Neuronal stem cell (in vitro differentiated cells): ENCODE results near the gene UBE2Z.
A peak's percentile ranks its signal among the peaks of the same experiment; 100 is the strongest.

Experiments used
- DNase-seq: peaks from one replicate; pipeline ENCODE4 v3.0.0-alpha.2; 2013; ENCODE audit warnings: low spot score
- H2AFZ ChIP-seq: one replicate; pipeline ENCODE4 v1.6.1; 2013; ENCODE audit warnings: mild to moderate bottlenecking, low read length, inconsistent platforms
- H2AK5ac ChIP-seq: 2 replicates; pipeline ENCODE4 v1.6.1; 2013; ENCODE audit warnings: low read depth, mild to moderate bottlenecking, inconsistent platforms, low read length, moderate library complexity, mixed read lengths
- H2BK120ac ChIP-seq: 2 replicates; pipeline ENCODE4 v1.6.1; 2013; ENCODE audit warnings: low read depth, mild to moderate bottlenecking, inconsistent platforms, low read length, moderate library complexity, mixed read lengths
- H2BK12ac ChIP-seq: one replicate; pipeline ENCODE4 v1.6.1; 2013; ENCODE audit warnings: low read length, inconsistent platforms
- H2BK15ac ChIP-seq: 2 replicates; pipeline ENCODE4 v1.6.1; 2013; ENCODE audit warnings: mild to moderate bottlenecking, low read length, inconsistent platforms, mixed read lengths
- H2BK5ac ChIP-seq: one replicate; pipeline ENCODE4 v1.6.1; 2013; ENCODE audit warnings: inconsistent platforms, mild to moderate bottlenecking, low read length, moderate library complexity
- H3K14ac ChIP-seq: one replicate; pipeline ENCODE4 v1.6.1; 2013; ENCODE audit warnings: low read length, inconsistent platforms
- H3K18ac ChIP-seq: 2 replicates; pipeline ENCODE4 v1.6.1; 2013; ENCODE audit warnings: low read length, inconsistent platforms
- H3K23ac ChIP-seq: 2 replicates; pipeline ENCODE4 v1.6.1; 2013; ENCODE audit warnings: low read depth, mild to moderate bottlenecking, mixed read lengths, low read length, inconsistent platforms; ENCODE audit not compliant: poor library complexity
- H3K27ac ChIP-seq: replicated peaks from 3 replicates; pipeline ENCODE4 v1.5.1; 2013; ENCODE audit warnings: low read length, inconsistent platforms
- H3K27me3 ChIP-seq, 3 experiments: 2 replicates each; pipeline ENCODE4 v1.6.1; 2013; ENCODE audit warnings: low read length in 3 of 3, mild to moderate bottlenecking in 2 of 3, inconsistent platforms in 1 of 3, low read depth in 1 of 3, mixed read lengths in 1 of 3, moderate library complexity in 1 of 3; ENCODE audit not compliant: control insufficient read depth in 3 of 3, insufficient read depth in 3 of 3
- H3K36me3 ChIP-seq, 2 donors: replicated peaks in 1 of 2; 2 replicates each; pipeline ENCODE4 v1.6.1; 2013; ENCODE audit warnings: low read length in 2 of 2; ENCODE audit not compliant: control insufficient read depth in 2 of 2, insufficient read depth in 2 of 2
- H3K4ac ChIP-seq: 2 replicates; pipeline ENCODE4 v1.6.1; 2013; ENCODE audit warnings: inconsistent platforms, mild to moderate bottlenecking, low read length, moderate library complexity
- H3K4me1 ChIP-seq, 2 donors: 1 replicate in 1 of 2; 2 replicates in 1 of 2; pipeline ENCODE4 v1.6.1; 2013; ENCODE audit warnings: low read length in 2 of 2, low read depth in 1 of 2; ENCODE audit not compliant: control insufficient read depth in 2 of 2, insufficient read depth in 1 of 2
- H3K4me2 ChIP-seq: one replicate; pipeline ENCODE4 v1.6.1; 2013; ENCODE audit warnings: mild to moderate bottlenecking, low read length, inconsistent platforms; ENCODE audit not compliant: insufficient read depth, poor library complexity, severe bottlenecking
- H3K4me3 ChIP-seq, 2 donors: 2 replicates each; pipeline ENCODE4 v1.5.1; 2013; ENCODE audit warnings: low read length in 2 of 2, mild to moderate bottlenecking in 2 of 2, inconsistent platforms in 1 of 2, moderate library complexity in 1 of 2
- H3K79me1 ChIP-seq: one replicate; pipeline ENCODE4 v1.6.1; 2013; ENCODE audit warnings: low read depth, mild to moderate bottlenecking, inconsistent platforms, low read length, moderate library complexity
- H3K9ac ChIP-seq: one replicate; pipeline ENCODE4 v1.6.1; 2013; ENCODE audit warnings: mild to moderate bottlenecking, low read depth, low read length, inconsistent platforms; ENCODE audit not compliant: poor library complexity
- H3K9me3 ChIP-seq, 2 donors: replicated peaks in 1 of 2; 2 replicates each; pipeline versions ENCODE3 to v1.6.1; 2013; ENCODE audit warnings: low read length in 2 of 2, mild to moderate bottlenecking in 2 of 2, inconsistent platforms in 1 of 2, low read depth in 1 of 2, mixed read lengths in 1 of 2, moderate library complexity in 1 of 2; ENCODE audit not compliant: control insufficient read depth in 2 of 2, insufficient read depth in 1 of 2
- H4K8ac ChIP-seq: one replicate; pipeline ENCODE4 v1.6.1; 2013; ENCODE audit warnings: low read depth, mild to moderate bottlenecking, inconsistent platforms, low read length, moderate library complexity
- H4K91ac ChIP-seq: one replicate; pipeline ENCODE4 v1.6.1; 2013; ENCODE audit warnings: low read length, low read depth, mild to moderate bottlenecking, inconsistent platforms; ENCODE audit not compliant: poor library complexity
- whole genome bisulfite sequencing, 2 donors: extraction: QIAGEN DNeasy Blood & Tissue Kit; methylation state at CpG; one replicate each; pipeline ENCODE4 v1.1.7; 2013; ENCODE audit warnings: missing lambda C conversion rate in 2 of 2, mixed read lengths in 1 of 2; ENCODE audit not compliant: insufficient read length in 2 of 2, insufficient replicate concordance in 1 of 2; ENCODE audit errors: extremely low coverage in 2 of 2; 5-methylcytosine and 5-hydroxymethylcytosine counted together

UBE2Z gene

GRCh38 chr17:48961516-48962233, 53.5 kb downstream of the UBE2Z start:
- no peak overlapping the region for H2BK12ac ChIP-seq
- no peak overlapping the region for H3K4me2 ChIP-seq
- H3K9ac ChIP-seq = no peak overlapping the region
- peaks cover 0 to 3% (median 0%) of the 10 kb centered on the region in 3 experiments for H3K27me3 ChIP-seq
- H2BK120ac ChIP-seq = no peak overlapping the region
- H3K9me3 ChIP-seq = no peaks in the 10 kb centered on the region
- H3K18ac ChIP-seq = no peak overlapping the region
- no peak overlapping the region for H2BK5ac ChIP-seq
- no peak overlapping the region for H2BK15ac ChIP-seq
- no peak overlapping the region for H3K4ac ChIP-seq
- no peak overlapping the region for H3K14ac ChIP-seq
- no peak overlapping the region for H4K91ac ChIP-seq
- peaks cover 10 to 18% of the 10 kb centered on the region in 2 donors for H3K4me1 ChIP-seq
- H3K36me3 ChIP-seq = no peaks in the 10 kb centered on the region
- no peak overlapping the region for H4K8ac ChIP-seq
- H3K79me1 ChIP-seq = no peaks in the 10 kb centered on the region
- H2AFZ ChIP-seq = peak overlapping the region; percentile 85
- H3K27ac ChIP-seq = no peak overlapping the region
- no peak overlapping the region for H3K23ac ChIP-seq
- no peak overlapping the region for H2AK5ac ChIP-seq
- H3K4me3 ChIP-seq = no peak overlapping the region
- WGBS, 2 donors = no CpG with 5 or more reads among the region's 10 CpGs
- DNase-seq = no peak

- no peaks in the 10 kb centered on the region for H3K36me3 ChIP-seq
- H2BK5ac ChIP-seq = no peak overlapping the region
Observed at GRCh38 chr17:48970224-48970623, 62.0 kb downstream of the UBE2Z start.

GRCh38 chr17:48970865-48971687, 62.9 kb downstream of the UBE2Z start:
- Histone ChIP-seq H3K4me3 (no peak overlapping the region), H3K36me3 (no peaks in the 10 kb centered on the region), H2BK120ac (no peak overlapping the region), H3K4me1 (peaks cover 11 to 14% of the 10 kb centered on the region in 2 donors), H4K8ac (no peak overlapping the region), H3K9me3 (no peaks in the 10 kb centered on the region), H3K27ac (no peak overlapping the region), H3K79me1 (no peaks in the 10 kb centered on the region), H2AFZ (peak overlapping the region; percentile 67), H2AK5ac (peak overlapping the region; percentile 81), H3K4ac (no peak overlapping the region), H2BK12ac (no peak overlapping the region), H3K14ac (no peak overlapping the region), H3K18ac (no peak overlapping the region), H3K9ac (no peak overlapping the region), H3K4me2 (no peak overlapping the region), H2BK15ac (peak overlapping the region; percentile 12), H3K23ac (no peak overlapping the region), H3K27me3 (peaks cover 0 to 2% (median 0%) of the 10 kb centered on the region in 3 experiments), H2BK5ac (no peak overlapping the region), H4K91ac (no peak overlapping the region)
- no peak for DNase-seq
- WGBS, 2 donors = no CpG with 5 or more reads among the region's 12 CpGs

More at GRCh38 chr17:48970224-48970623, 62.0 kb downstream of the UBE2Z start:
- H3K4me2 ChIP-seq = no peak overlapping the region
- no peak overlapping the region for H3K4me3 ChIP-seq
- no peak overlapping the region for H2BK15ac ChIP-seq
- no peak overlapping the region for H2BK120ac ChIP-seq
- H2AK5ac ChIP-seq = no peak overlapping the region
- no peak overlapping the region for H3K4ac ChIP-seq
- no peak overlapping the region for H2BK12ac ChIP-seq
- no peak for DNase-seq
- H4K91ac ChIP-seq = no peak overlapping the region
- H3K9me3 ChIP-seq = no peaks in the 10 kb centered on the region
- H2AFZ ChIP-seq = peak overlapping the region; percentile 18
- H3K27ac ChIP-seq = no peak overlapping the region
- H3K27me3 ChIP-seq = peaks cover 0 to 2% (median 0%) of the 10 kb centered on the region in 3 experiments
- H4K8ac ChIP-seq = no peak overlapping the region
- H3K9ac ChIP-seq = no peak overlapping the region
- H3K18ac ChIP-seq = no peak overlapping the region
- WGBS, 2 donors = no CpG with 5 or more reads among the region's 4 CpGs
- H3K79me1 ChIP-seq = no peaks in the 10 kb centered on the region
- H3K23ac ChIP-seq = no peak overlapping the region
- H3K14ac ChIP-seq = no peak overlapping the region
- peaks cover 11 to 14% of the 10 kb centered on the region in 2 donors for H3K4me1 ChIP-seq

- Histone ChIP-seq H3K27ac (peak overlapping the region; percentile 2), H3K14ac (no peak overlapping the region)
Observed at GRCh38 chr17:48972749-48973097, 64.5 kb downstream of the UBE2Z start.

More at GRCh38 chr17:48972749-48973097, 64.5 kb downstream of the UBE2Z start:
- no peak overlapping the region for H3K4ac ChIP-seq
- no peak overlapping the region for H3K9ac ChIP-seq
- WGBS, 2 donors = no CpG with 5 or more reads among the region's 7 CpGs
- no peak overlapping the region for H2BK12ac ChIP-seq
- no peaks in the 10 kb centered on the region for H3K9me3 ChIP-seq
- no peak overlapping the region for H2BK120ac ChIP-seq
- H3K4me2 ChIP-seq = no peak overlapping the region
- H3K23ac ChIP-seq = no peak overlapping the region
- H3K4me1 ChIP-seq = peaks cover 11 to 14% of the 10 kb centered on the region in 2 donors
- no peak overlapping the region for H2BK5ac ChIP-seq
- H4K8ac ChIP-seq = no peak overlapping the region
- no peaks in the 10 kb centered on the region for H3K36me3 ChIP-seq
- peak overlapping the region; percentile 66 for H2AFZ ChIP-seq
- peaks cover 0 to 2% (median 0%) of the 10 kb centered on the region in 3 experiments for H3K27me3 ChIP-seq
- no peak overlapping the region for H3K18ac ChIP-seq
- H2BK15ac ChIP-seq = no peak overlapping the region
- H2AK5ac ChIP-seq = no peak overlapping the region
- H3K4me3 ChIP-seq = no peak overlapping the region
- no peak overlapping the region for H4K91ac ChIP-seq
- no peak for DNase-seq
- H3K79me1 ChIP-seq = no peaks in the 10 kb centered on the region
